Activated CD8-positive, alpha-beta T cell treated with anti-CD3 and anti-CD28 coated beads for 36 hours (primary cell): ENCODE results near the gene TM4SF18. TPM values are rescaled to one million over a fixed set of nuclear protein-coding genes. Genes with fewer than 3 reads are reported as not detected.
A peak's percentile ranks its signal among the peaks of the same experiment; 100 is the strongest.

Source experiments
- ATAC-seq: fragments of 200-7000 bp; cut with Tn5 transposase; one replicate; pipeline ENCODE4 v1.10.0; 2021; ENCODE audit warnings: mild to moderate bottlenecking, moderate library complexity
- CTCF ChIA-PET: fragments of 350-600 bp; sonication (Branson Sonifier 250); formaldehyde crosslinking; loops from one replicate; lab custom pipeline; 2021; ENCODE audit warnings: antibody characterized with exemption; lab: Charles Lee
- POLR2A ChIA-PET: fragments of 350-600 bp; sonication (Branson Sonifier 250); formaldehyde crosslinking; loops from one replicate; lab custom pipeline; 2021; ENCODE audit warnings: antibody characterized with exemption; lab: Charles Lee
- DNase-seq: peaks from one replicate; pipeline ENCODE4 v3.0.0-alpha.2; 2020
- H3K27ac Mint-ChIP-seq: one replicate; pipeline ENCODE4 v1.8.0; 2021; ENCODE audit warnings: mild to moderate bottlenecking, mixed read lengths
- H3K27me3 Mint-ChIP-seq: one replicate; pipeline ENCODE4 v1.8.0; 2021; ENCODE audit warnings: mixed read lengths
- H3K36me3 Mint-ChIP-seq: one replicate; pipeline ENCODE4 v1.8.0; 2021; ENCODE audit warnings: low read depth, mixed read lengths
- H3K4me1 Mint-ChIP-seq: one replicate; pipeline ENCODE4 v1.8.0; 2021; ENCODE audit warnings: low read depth, mixed read lengths
- H3K4me3 Mint-ChIP-seq: one replicate; pipeline ENCODE4 v1.8.0; 2021; ENCODE audit warnings: mild to moderate bottlenecking, moderate library complexity, mixed read lengths
- H3K9me3 Mint-ChIP-seq: one replicate; pipeline ENCODE4 v1.8.0; 2021; ENCODE audit warnings: mixed read lengths
- CTCF ChIP-seq: fragments of 200-600 bp; IDR thresholded peaks from one replicate; pipeline ENCODE4 v1.8.0; 2022; ENCODE audit warnings: antibody characterized with exemption, mild to moderate bottlenecking
- intact Hi-C: fragments of 100-400 bp; cut with micrococcal nuclease; formaldehyde crosslinking; loops from one replicate; pipeline ENCODE4 v1.10.0; 2022
- total RNA-seq, 2 experiments: library from RNA; stranded (reverse); gene quantifications; one replicate each; pipeline ENCODE4 v1.2.3, GENCODE V29; 2021

Gene TM4SF18
- total RNA-seq, 2 experiments from 2014 or later, result not detected

DNA sequence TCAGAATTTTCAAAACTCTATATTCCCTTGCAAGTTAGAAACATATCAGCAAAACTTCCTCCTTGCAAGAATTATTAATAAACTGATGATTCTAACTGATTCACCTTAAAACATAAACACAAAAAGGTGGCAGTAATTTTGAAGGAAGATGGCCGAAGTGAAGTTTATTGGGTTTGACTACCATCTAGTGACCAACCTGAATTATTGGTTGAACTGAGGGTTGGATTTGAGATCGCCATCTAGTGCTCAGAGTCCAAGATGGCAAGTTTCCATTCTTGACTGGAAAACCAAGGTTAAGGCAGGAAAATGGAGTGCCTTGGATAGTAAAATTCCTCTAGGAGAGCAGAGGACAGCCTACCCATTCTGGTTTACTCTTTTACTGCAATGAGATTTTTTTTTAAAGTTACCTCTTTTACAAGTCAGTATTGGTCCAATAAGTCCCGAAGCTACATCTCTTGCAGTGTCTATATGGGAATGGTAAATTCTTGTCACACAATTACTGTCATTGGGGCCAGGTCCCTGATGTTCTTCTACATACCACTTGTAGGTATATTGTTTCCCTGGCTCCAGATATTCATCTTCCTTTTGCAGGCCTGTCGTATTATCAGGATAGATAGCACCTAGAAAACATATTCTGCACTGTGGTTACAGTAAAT is 60.2 kb downstream of the TM4SF18 start:
- peak; percentile 97 for TF ChIP-seq CTCF
- Mint-ChIP-seq H3K27me3 (no peaks in the 10 kb centered on the region), H3K4me3 (no peak overlapping the region), H3K36me3 (no peaks in the 10 kb centered on the region), H3K4me1 (peaks cover 10% of the 10 kb centered on the region), H3K9me3 (no peaks in the 10 kb centered on the region), H3K27ac (no peak overlapping the region)
- intact Hi-C loops, result loop anchor here (1.0 to 5.0 kb wide), 3 partner anchors 46 to 318 kb away; no protein-coding TSS in a partner anchor
- ATAC-seq (peak; percentile 95), DNase-seq (peak; percentile 27)
- ChIA-PET CTCF (interaction anchor here (0.6 to 6.4 kb wide), 9 partner anchors 8 to 318 kb away, joined by 3 to 124 read pairs (median 3); partner anchors contain the start of gene HPS3), POLR2A (no interaction called here)

GRCh38 chr3:149271669-149272068 is 61.8 kb downstream of the TM4SF18 start:
- CTCF ChIA-PET, result interaction anchor here (1.4 to 6.4 kb wide), 3 partner anchors 152 to 317 kb away, joined by 5 to 124 read pairs (median 30); no protein-coding TSS in a partner anchor
- no peaks in the 10 kb centered on the region for H3K4me1 Mint-ChIP-seq
- no peak for DNase-seq
- intact Hi-C loops, result loop anchor here (5.0 kb wide), 1 partner anchor 44 kb away; no protein-coding TSS in a partner anchor
- no peaks in the 10 kb centered on the region for H3K27me3 Mint-ChIP-seq
- no peak overlapping the region for H3K4me3 Mint-ChIP-seq
- H3K27ac Mint-ChIP-seq, result no peak overlapping the region
- no peaks in the 10 kb centered on the region for H3K9me3 Mint-ChIP-seq
- no peaks in the 10 kb centered on the region for H3K36me3 Mint-ChIP-seq
- POLR2A ChIA-PET, result no interaction called here
- no peak for ATAC-seq
- no peak for TF ChIP-seq CTCF

- CTCF ChIA-PET, result interaction anchor here (6.4 kb wide), 1 partner anchor 151 kb away, joined by 124 read pairs; no protein-coding TSS in a partner anchor
- no peaks in the 10 kb centered on the region for H3K27me3 Mint-ChIP-seq
- no peaks in the 10 kb centered on the region for H3K4me1 Mint-ChIP-seq
- no peak overlapping the region for H3K4me3 Mint-ChIP-seq
- no peak overlapping the region for H3K27ac Mint-ChIP-seq
- POLR2A ChIA-PET, result no interaction called here
- H3K36me3 Mint-ChIP-seq, result no peaks in the 10 kb centered on the region
- ATAC-seq, result no peak
- no peaks in the 10 kb centered on the region for H3K9me3 Mint-ChIP-seq
- intact Hi-C loops, result loop anchor here (5.0 kb wide), 1 partner anchor 43 kb away; no protein-coding TSS in a partner anchor
- no peak for DNase-seq
- TF ChIP-seq CTCF, result no peak
Measured at GRCh38 chr3:149270180-149270579, 63.3 kb downstream of the TM4SF18 start.

GRCh38 chr3:149269687-149270086 is 63.7 kb downstream of the TM4SF18 start:
- no peak overlapping the region for H3K27ac Mint-ChIP-seq
- intact Hi-C loops, result loop anchor here (5.0 kb wide), 1 partner anchor 42 kb away; no protein-coding TSS in a partner anchor
- H3K36me3 Mint-ChIP-seq, result no peaks in the 10 kb centered on the region
- H3K9me3 Mint-ChIP-seq, result no peaks in the 10 kb centered on the region
- TF ChIP-seq CTCF, result no peak
- H3K4me1 Mint-ChIP-seq, result no peaks in the 10 kb centered on the region
- DNase-seq, result no peak
- H3K4me3 Mint-ChIP-seq, result no peak overlapping the region
- ChIA-PET CTCF (interaction anchor here (3.1 kb wide), 1 partner anchor 149 kb away, joined by 16 read pairs; no protein-coding TSS in a partner anchor), POLR2A (no interaction called here)
- H3K27me3 Mint-ChIP-seq, result no peaks in the 10 kb centered on the region
- no peak for ATAC-seq

Other genes starting within 250 kb of the TM4SF18 start
- 10 to 100 TPM; 20.7 to 23.8 TPM for gene HLTF, start 247.1 kb downstream of the TM4SF18 start, total RNA-seq
- gene HPS3, start 204.0 kb downstream of the TM4SF18 start, total RNA-seq, result 10 to 100 TPM; 16.4 to 18.2 TPM
- gene CP, start 111.8 kb downstream of the TM4SF18 start, total RNA-seq, result not detected
- gene TM4SF1, start 44.0 kb upstream of the TM4SF18 start, total RNA-seq, result not detected
- gene TM4SF4, start 141.1 kb upstream of the TM4SF18 start, total RNA-seq, result not detected